RPMI8226 (cell line): ENCODE measurements around the gene CAVIN2.

Source experiments
- DNase-seq: peaks from one replicate; pipeline ENCODE4 v3.0.0-alpha.2; 2015

Gene CAVIN2

DNA sequence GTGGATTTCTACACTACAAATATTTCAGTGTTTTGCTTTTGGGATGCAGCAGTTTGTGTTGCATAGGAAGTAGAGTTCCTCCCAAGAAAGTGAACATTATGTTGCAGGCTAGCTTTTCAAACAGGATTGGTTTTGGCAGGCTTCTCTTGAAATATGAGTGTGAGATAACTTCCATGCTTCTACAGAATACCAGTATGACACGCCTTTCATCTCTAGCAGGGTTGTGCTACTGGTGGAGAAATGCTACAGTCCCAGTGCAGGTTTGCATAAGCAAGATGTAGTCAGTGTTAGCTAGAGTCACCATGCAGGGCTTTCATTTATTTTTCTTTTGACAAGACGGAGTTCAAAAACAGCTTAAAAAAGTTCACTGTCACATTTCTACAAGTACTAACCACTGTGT is 17.1 kb upstream of the CAVIN2 start:
- DNase-seq = no peak

DNA sequence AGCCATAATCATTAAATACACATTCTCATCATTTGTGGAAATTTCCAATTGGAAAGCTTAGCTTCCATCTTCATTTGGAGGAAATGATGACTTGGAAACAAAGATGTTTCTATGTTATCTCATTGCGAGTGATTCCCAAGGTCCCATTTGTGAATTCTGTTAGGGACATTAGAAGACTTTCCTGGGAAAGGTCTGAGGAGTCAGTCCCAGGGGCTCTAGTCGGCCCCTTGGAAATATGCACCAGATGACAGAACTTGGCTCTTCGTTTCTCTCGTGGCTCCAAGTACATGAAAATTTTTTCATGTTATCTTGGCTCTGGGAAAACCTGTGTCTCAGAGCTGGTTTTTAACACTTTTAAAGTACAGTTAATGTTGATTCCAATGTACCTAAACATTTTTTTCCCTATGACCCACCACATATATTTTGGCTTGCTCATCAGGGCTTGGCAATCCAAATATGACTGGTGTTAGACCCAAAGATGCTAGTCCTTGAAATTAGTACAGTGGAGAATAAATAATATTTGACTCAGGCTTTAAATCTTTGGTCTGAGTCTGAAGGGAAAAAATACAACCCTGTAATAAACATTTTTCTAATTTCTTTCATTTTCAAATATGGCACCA is 15.4 kb upstream of the CAVIN2 start:
- DNase-seq = no peak

DNA sequence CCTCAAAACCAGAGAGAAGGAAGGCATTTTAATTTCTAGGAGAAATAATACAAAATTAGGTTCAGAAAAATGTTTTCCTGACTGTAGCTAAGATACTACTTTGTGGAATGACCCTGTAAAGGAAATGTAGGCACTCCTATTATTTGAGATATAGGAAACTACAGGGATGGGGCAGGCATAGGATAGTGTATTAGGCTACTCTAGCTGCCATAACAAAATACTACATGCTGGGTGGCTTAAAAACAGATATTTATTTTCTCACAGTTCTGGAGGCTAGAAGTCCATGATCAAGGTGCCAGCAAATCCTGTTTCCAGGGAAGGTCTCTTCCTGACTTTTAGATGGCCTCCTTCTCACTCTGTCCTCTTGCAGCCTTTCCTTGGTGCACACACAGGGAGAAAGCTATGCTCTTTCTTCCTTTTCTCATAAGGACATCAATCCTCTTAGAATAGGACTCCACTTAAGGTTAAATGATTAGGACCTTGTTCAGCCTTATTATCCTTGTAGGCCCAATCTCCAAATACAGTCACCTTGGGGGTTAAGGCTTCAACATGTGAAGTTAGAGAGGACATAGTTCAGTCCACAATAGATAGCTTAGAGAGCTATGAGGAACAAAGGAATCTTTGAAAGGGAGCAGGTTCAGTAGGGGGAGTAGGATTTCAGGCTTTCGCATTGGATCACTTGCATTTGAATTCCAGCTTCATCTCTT is 14.0 kb upstream of the CAVIN2 start:
- DNase-seq = no peak

DNA sequence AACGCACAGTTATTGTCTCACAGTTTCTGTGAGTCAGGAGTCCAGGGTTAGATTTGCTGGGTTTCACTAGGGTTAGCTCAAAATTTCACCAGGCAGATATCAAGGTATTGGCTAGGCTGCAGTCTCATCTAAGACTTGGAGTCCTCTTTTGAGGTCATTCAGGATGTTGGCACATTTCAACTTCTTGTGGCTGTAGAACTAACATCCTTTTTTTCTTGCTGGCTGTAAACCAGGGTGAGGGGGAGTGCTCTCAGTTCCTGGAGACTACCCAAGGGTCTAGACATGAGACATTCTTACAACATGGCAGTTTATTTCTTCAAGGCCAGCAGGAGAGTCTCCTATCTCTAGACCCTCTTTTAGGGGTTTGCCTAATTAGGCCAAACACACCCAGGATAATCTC is 12.8 kb upstream of the CAVIN2 start:
- DNase-seq = no peak

DNA sequence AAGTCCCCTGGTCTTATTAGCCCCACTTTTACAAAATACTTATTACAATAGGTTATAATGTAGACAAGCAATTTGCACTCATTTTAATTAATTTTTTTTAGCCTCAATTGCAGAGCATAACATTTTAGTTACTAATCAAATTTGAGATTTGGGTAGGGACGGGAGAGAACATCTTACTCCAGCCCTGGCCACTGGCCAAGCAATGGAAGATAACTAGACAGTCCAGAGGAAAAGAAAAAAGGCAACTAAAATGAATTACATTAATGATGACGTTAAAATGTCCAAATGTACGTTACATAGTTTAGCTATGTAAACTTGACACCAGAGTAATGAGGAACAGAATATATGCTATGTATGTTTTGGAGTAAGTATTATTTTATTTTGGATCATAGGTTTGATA is 11.0 kb upstream of the CAVIN2 start:
- no peak for DNase-seq

DNA sequence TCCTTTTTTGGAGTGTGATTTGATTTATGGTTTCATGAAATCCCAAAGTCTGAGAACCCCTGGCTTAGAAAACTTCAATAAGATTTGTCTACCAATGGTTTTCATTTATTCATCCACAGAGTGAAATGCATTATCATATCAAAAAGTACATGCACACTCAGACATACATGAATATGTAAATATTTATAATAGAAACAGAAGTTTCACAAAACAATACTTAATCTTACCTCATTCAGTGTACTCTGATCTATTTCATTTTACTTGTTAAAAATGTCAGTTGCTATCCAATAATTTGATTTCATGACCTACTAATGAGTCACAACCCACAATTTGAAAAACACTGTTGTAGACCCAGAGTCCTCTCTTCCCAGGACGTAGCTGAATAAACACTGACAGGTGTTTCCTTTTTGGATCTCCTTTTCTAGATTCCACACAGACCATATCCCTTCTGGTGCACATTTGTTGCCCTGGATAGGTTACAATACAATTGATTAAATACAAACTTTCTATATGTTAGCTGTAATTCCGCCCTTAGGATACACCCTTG is 10.4 kb upstream of the CAVIN2 start:
- no peak for DNase-seq

DNA sequence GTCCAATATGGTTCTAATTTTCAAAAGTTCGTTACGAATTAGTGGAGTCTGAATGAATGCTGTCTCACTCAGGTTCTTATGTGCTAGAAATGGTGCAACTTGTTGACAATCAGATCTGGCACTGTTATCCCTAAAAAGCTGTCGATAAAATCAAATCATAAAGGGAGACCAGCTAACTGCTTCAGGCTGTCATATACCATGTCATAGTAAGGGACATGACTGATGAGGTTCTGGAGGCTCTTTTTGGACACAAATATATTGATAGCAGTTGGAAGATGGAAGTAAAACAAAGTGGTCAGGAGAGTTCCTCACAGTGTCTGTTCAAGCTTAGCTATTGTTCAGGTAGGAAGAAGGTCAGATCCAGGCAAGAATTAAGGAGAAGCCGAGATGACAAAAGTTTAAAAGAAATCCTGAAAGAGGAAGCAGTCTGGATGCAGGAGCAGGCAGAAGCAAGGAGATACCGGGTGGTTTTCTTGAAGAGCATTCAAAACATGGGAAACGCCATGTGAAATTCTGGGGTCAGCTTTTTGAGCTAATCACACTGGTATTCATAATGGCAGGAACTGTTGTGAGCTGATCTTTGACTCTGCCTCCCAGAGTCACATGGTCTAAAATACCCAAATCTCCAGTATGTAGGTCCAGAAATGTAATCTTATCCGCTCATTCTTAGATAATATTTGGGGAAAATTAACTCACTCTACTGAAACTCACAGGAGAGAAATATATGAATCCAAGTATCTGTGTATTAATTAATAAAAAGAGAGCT is 9.4 kb upstream of the CAVIN2 start:
- DNase-seq = no peak

DNA sequence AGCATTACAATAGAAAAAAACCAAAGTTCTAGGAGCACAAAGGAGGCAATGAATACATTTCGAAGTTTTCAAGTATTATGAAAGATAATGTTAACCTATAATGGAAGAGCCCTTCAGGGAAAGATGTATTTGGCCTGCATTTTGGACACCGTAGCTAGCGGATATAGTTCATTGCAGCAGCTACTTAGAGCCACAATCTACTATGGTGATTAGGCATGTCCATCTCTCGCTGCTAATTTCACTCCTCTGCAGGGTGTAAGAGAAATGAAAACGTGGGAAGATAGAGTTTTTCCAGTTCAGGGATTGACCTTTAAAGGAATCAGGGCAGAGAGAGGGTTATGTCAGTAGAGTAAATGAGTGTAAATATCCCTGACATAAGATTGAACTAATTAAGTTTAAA is 8.5 kb upstream of the CAVIN2 start:
- DNase-seq = no peak

DNA sequence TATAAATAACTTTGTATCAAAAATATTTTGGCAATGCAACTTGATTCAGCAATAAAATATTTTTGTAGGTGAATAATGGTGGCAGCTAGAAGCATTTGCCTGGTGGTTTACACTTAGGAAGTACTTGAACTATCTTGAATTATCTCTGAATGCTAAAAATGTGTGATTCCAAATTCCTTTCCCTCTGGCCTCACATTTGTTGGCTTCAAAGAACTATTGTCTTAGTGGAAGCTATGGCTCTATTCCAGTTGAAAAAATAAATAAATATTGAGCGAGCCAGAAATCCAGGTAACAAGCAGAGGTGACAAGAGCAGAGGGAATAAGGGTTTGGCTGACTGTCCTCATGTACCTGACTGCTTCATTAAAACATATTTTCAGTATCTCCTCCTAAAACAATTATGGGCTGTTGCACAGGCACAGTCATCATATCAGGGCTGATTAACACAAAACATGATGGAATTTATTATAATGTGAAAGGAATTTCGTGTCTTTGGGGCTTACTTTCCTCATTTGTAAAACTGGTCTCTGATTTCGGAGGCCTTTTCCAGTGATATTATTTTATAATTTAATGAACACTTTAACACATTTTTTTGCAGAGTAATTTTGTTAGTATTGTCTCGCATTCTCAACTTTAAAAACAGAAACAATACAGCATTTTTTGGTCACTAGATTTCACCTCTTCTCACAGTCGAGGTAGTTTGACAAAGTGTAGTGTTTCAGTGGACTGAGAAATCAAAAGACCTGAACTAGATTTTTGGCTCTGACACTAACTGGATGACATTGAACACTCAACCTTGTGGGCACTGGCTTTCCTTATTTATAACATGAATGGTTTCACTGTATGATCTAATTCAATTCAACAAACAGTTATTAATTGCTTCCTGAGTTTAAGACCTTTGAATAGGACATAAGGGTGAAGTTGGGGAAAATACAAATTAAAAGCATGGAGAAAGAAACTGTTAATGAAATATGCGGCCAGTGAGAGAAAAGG is 7.8 kb upstream of the CAVIN2 start:
- no peak for DNase-seq

DNA sequence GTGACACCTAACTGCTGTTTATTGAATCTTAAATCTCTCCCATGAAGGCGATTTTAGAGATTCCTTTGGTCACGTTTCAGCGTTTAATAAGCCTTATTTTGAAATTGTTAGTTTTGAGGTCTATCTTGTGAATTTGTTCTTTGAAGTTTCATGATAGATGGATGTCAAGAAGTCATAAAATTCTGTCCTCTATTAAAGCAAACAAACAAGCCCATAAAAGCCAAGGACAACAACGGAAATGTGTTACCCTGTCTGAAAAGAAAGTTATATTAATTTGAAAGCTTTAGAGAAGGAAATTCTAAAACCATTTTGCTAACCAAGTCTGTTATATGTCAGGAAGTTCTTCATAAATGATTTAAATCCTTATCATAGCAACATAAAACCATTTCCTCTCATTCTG is 7.0 kb upstream of the CAVIN2 start:
- no peak for DNase-seq

DNA sequence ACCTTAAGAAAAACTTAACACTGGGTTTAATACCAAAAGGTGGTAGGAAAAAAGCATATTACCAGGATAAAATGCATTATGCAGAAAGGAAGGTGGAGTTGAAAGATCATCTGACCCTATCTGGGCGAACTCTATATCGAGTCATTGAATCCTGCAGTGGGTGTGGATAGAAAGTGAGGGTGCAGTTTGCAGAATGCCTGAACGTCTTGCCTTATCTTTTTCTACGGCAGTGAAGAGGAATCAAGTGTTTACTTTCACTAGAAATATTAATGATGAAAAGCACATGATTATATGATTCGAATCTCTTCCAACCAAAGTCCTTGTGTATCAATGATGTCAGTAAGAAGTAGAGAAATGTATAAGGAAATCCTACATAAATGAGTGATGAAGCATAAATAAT is 4.3 kb upstream of the CAVIN2 start:
- no peak for DNase-seq

DNA sequence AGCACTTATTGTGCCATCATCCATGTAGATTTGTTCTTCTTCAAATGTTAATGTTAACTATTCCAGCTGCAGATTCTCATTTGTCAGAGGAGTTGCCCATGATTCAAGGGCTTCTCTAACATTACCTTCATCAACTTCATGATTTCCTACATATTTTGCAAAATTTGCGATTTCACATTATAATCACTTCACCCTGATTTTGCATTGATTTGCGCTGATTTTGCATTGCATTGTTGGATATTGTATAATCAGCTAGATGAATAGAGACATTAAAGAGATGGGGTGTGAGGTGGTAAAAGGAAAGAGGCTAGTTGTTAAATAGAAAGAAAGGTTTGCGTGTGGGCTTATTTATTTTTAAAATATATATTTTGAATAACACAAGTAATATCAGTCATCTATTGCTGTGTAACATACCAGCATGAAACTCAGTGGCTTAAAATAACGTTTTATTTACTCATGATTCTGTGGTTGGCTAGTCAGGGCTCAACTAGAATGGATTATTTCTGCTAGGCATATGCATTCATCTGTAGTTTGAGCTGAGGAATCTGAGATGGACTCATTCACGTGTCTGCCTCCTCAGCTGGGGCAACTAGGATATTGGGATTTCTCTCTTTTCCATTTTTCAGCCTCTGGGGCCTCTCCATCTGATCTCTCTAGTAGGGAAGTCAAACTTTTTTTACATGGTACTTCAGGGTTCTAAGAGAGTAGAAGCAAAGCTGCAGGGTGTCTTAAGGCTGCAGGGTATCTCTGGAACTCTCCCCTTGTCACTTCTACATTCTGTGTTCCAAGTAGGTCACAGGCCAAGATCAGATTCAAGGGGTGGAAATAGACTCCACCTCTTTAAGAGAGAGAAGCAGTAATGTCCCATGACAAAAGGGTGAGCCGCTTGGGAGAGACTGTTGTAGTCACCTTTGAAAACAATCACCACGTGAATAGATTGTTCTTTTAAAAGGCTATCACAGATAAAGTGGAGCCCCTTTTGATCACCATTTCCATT is 2.2 kb upstream of the CAVIN2 start:
- DNase-seq = no peak

DNA sequence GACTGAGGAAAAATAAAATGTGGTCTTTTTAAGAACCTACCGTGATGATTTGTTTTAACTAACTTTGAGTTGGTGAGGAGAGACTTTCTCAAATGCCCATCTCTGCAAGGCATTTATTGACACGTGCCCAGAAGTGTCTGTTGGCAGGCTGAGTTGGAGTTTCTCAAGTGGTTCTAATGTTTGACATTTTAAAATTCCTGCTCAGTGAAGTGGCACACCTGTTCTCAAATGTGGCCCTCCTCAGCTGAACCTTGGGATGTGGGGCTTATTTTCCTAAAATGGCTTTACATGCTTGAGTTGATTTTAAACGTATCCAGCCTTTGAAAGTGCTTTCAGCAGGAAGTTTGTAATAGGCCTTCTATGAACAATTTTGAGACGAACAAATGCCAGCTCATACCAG is 876 bp upstream of the CAVIN2 start:
- DNase-seq = no peak

DNA sequence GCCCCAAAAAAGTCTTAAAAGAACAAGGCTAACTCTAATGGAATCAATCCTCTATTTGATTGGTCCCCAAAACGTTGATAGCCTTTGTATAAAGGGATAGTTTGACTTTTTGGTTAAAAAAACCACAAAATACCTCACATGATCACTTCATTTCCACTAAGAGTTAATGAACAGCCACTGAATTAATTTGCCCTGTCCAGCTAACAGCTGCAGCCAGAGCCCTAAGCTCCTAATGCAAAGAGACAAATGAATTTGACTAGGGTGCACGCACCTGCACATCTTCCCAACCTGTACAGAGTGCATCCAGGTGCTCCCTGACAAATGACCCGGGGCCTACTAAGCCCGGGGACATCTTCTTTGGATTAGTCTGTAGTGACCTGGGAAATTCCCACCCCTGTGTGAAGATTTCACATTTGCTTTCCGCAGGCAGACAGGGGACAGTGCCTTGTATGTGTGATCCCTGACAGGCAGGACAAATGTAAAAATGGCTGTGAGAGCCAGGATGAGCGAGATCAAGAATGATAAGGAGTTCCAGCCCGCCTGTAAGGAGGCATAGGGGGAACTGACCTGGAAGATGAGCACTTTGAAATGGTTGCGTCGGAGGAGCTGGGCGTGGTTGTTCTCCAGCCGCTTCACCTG is 893 bp downstream of the CAVIN2 start:
- DNase-seq = no peak

DNA sequence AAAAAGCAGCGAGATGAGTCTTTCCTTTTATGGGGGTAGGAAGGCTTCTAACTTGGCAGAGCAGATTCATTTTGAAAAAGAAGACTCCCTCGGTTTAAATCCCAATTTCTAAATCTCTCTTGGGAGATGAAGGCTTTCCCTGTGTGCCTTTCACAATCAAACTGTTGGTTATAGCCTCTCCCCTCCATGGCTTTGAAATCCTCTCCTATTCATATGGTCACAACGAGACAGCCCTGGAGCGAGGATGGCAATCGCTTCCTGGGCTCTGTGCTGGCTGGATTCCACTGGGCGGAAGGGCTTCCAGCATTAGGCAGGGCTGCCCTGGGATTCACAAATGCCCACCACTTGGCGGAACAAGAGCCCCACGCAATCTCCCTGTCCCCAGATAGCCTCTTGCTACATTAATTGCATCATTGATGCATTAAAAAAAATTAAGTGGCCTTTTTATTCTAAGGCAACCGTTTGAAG is 1.6 kb downstream of the CAVIN2 start:
- DNase-seq = no peak

DNA sequence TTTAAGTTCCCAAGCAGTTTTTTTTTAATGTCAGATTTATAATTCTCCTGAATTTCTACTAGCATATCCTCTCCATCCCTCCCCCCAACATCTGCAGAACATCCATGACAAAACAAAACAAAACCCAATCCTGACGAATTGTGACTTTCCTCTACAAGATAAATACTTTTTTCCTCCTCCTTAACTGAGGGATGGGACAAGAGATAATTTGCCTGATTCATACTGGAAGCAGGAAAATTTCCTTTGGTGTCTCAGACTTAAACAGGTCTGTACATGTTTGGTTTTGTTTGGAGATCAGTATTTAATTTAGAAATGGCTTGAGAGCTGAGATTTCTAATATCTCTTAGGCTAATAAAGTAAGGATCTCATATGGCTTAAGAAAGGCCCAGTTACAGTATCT is 2.2 kb downstream of the CAVIN2 start:
- DNase-seq = no peak

DNA sequence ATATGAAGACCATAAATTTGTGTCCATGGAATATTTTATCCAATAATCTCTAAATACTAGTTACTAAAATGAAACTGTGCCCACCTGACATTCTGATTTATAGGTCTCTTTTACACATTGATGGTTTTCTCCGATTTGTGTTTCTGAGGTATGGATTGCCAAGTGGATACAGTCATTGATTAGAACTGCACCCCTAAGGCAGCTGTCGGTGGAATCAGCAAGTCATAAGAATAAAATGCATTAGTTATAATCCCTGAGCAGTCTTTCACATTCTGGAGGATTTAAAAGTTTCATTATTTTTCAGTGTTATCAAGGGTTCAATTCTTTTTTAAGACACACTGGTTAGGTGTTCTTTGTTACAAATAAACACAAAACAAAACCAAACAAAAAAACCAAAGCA is 6.0 kb downstream of the CAVIN2 start:
- no peak for DNase-seq

DNA sequence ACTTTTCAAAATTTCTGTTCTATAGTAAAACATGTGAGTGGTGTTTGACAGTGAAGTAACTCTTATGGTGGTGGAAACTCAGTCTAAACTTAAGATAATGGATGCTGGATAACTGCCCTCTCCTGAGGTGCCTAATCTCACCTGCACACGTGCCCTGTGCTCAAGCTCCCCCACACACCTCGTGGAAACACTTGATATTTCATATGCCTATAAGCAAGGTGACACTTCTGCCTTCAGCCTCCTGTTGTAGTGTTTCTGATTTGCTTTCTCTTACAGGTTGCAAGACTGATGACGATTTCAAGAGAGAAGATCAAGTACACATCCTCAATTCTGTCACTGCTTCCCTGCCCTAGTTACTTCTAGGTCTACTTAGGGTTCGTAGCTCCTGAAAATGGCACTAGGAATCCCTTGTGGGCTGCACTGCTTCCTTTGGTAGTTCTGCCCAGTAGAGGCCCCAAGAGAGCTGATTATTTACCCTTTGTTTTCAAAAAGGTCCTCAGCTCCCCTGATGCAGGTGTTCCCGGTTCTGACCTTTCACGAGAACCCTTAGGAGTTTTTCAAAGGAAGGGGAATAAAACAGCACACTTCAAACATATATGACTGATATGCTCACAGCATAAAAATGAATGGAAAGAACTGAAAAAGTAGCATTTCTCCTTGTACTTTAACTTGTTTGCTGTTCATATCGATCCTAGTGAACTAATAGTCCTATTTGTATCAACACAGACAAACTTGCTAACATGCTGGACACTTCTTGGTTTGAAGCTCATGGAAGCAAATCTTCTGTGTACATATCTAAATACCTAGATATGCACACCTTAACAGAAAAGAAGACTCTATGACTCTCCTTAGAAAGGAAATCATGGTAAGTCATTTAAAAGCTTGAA is 6.7 kb downstream of the CAVIN2 start:
- DNase-seq = no peak

DNA sequence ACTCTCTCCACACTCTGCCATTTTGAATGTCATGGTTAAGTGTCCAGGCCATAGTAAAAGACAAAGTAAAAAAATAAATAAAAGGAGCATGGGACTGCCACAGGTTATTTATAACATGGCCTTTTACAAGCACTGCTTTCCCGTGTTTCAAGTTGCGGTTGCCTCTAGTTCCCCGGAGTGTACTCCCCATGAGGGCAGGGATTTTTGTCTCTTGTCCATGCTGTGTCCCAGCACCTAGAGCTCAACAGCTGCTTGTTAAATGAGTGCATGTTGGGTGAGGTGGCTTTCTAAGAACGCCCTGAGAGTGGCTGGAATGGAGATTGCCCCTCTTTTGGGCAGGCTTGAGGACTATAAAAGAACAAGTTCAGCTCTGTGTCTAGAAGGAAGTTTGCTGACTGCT is 8.4 kb downstream of the CAVIN2 start:
- no peak for DNase-seq
